H1 (cell line): ENCODE results near the gene OGG1.

Experiments
- EP300 ChIP-seq, 2 experiments: IDR thresholded peaks; 1 replicate in 1 of 2; 2 replicates in 1 of 2; pipeline ENCODE4 v1.6.1; 2011 to 2012; ENCODE audit warnings: low read depth in 2 of 2, low read length in 2 of 2, mild to moderate bottlenecking in 2 of 2, borderline replicate concordance in 1 of 2, inconsistent platforms in 1 of 2, moderate library complexity in 1 of 2
- EZH2 ChIP-seq: fragments of 200-600 bp; sonication (generic); IDR thresholded peaks from 2 replicates; pipeline ENCODE4 v1.7.1; 2012; ENCODE audit warnings: low read depth, mild to moderate bottlenecking, moderate library complexity, low read length, inconsistent platforms; ENCODE audit not compliant: severe bottlenecking
- HDAC2 ChIP-seq, 2 experiments: fragments of 300-600 bp in 1 of 2; sonication (generic) in 1 of 2; IDR thresholded peaks; 2 replicates each; pipeline ENCODE4 v1.6.1; 2011 to 2012; ENCODE audit warnings: low read depth in 2 of 2, low read length in 2 of 2, mild to moderate bottlenecking in 2 of 2, moderate library complexity in 2 of 2, borderline replicate concordance in 1 of 2, inconsistent platforms in 1 of 2
- JUND ChIP-seq: IDR thresholded peaks from 2 replicates; pipeline ENCODE4 v1.6.1; 2011; ENCODE audit warnings: mild to moderate bottlenecking, improper control_type of control experiment, low read length
- SP1 ChIP-seq: IDR thresholded peaks from 2 replicates; pipeline ENCODE4 v1.6.1; 2011; ENCODE audit warnings: low read depth, low read length
- TF ChIP-seq, protein P1 (sequence below), 3 experiments: IDR thresholded peaks; 1 replicate in 2 of 3; 2 replicates in 1 of 3; pipeline versions ENCODE4 v1.5.1 to v1.6.1; 2011; ENCODE audit warnings: low read length in 3 of 3, mild to moderate bottlenecking in 3 of 3, inconsistent platforms in 2 of 3, low read depth in 1 of 3, moderate library complexity in 1 of 3; ENCODE audit not compliant: insufficient read depth in 1 of 3; ENCODE audit errors: control extremely low read depth in 1 of 3
- TF ChIP-seq, protein P2 (sequence below): fragments of 300-600 bp; sonication (generic); IDR thresholded peaks from 2 replicates; pipeline ENCODE4 v1.7.1; 2012; ENCODE audit warnings: low read length, moderate library complexity, mild to moderate bottlenecking, inconsistent platforms; ENCODE audit not compliant: insufficient replicate concordance

DNA sequence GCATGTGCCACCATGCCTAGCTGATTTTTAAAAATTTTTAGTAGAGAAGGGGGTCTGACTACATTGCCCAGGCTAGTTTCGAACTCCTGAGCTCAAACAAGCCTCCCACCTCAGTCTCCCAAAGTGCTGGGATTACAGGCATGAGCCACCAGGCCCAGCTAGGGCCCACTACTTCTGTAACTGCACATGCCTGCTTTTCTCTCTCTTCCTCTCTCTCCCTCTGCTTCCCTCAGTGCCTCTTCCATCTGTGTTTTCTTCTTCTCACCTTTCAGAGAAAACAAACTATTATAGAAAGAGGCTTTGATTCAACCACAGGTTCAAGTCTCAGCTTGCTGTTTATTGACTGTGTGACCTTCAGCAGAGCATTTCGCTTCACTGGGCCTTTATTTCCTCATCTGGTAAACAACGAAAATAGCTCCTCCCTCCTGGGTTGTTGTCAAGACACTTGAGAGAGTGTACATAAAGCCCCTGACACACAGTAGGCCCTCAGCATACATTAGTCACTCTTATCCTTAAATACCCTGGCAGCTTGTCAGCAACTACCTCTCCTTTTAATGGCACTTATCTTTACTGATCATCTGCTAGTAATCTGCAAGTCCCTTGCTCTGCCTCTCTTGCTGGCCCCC lies 32.3 kb downstream of the OGG1 start:
- no peak for TF ChIP-seq EP300 (IDR thresholded peaks at IDR 0.05; ENCODE audit: borderline replicate concordance in 1 of 2, low read depth in 2 of 2, low read length in 2 of 2)
- TF ChIP-seq, protein P1, sequence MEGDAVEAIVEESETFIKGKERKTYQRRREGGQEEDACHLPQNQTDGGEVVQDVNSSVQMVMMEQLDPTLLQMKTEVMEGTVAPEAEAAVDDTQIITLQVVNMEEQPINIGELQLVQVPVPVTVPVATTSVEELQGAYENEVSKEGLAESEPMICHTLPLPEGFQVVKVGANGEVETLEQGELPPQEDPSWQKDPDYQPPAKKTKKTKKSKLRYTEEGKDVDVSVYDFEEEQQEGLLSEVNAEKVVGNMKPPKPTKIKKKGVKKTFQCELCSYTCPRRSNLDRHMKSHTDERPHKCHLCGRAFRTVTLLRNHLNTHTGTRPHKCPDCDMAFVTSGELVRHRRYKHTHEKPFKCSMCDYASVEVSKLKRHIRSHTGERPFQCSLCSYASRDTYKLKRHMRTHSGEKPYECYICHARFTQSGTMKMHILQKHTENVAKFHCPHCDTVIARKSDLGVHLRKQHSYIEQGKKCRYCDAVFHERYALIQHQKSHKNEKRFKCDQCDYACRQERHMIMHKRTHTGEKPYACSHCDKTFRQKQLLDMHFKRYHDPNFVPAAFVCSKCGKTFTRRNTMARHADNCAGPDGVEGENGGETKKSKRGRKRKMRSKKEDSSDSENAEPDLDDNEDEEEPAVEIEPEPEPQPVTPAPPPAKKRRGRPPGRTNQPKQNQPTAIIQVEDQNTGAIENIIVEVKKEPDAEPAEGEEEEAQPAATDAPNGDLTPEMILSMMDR (IDR thresholded peaks at IDR 0.05; ENCODE audit: control extremely low read depth in 1 of 3, insufficient read depth in 1 of 3, low read depth in 1 of 3, low read length in 3 of 3): no peak
- TF ChIP-seq SP1: no peak
- TF ChIP-seq JUND: no peak
- TF ChIP-seq EZH2: no peak
- TF ChIP-seq HDAC2 (IDR thresholded peaks at IDR 0.05; ENCODE audit: borderline replicate concordance in 1 of 2, low read depth in 2 of 2, low read length in 2 of 2): no peak
- TF ChIP-seq, protein P2, sequence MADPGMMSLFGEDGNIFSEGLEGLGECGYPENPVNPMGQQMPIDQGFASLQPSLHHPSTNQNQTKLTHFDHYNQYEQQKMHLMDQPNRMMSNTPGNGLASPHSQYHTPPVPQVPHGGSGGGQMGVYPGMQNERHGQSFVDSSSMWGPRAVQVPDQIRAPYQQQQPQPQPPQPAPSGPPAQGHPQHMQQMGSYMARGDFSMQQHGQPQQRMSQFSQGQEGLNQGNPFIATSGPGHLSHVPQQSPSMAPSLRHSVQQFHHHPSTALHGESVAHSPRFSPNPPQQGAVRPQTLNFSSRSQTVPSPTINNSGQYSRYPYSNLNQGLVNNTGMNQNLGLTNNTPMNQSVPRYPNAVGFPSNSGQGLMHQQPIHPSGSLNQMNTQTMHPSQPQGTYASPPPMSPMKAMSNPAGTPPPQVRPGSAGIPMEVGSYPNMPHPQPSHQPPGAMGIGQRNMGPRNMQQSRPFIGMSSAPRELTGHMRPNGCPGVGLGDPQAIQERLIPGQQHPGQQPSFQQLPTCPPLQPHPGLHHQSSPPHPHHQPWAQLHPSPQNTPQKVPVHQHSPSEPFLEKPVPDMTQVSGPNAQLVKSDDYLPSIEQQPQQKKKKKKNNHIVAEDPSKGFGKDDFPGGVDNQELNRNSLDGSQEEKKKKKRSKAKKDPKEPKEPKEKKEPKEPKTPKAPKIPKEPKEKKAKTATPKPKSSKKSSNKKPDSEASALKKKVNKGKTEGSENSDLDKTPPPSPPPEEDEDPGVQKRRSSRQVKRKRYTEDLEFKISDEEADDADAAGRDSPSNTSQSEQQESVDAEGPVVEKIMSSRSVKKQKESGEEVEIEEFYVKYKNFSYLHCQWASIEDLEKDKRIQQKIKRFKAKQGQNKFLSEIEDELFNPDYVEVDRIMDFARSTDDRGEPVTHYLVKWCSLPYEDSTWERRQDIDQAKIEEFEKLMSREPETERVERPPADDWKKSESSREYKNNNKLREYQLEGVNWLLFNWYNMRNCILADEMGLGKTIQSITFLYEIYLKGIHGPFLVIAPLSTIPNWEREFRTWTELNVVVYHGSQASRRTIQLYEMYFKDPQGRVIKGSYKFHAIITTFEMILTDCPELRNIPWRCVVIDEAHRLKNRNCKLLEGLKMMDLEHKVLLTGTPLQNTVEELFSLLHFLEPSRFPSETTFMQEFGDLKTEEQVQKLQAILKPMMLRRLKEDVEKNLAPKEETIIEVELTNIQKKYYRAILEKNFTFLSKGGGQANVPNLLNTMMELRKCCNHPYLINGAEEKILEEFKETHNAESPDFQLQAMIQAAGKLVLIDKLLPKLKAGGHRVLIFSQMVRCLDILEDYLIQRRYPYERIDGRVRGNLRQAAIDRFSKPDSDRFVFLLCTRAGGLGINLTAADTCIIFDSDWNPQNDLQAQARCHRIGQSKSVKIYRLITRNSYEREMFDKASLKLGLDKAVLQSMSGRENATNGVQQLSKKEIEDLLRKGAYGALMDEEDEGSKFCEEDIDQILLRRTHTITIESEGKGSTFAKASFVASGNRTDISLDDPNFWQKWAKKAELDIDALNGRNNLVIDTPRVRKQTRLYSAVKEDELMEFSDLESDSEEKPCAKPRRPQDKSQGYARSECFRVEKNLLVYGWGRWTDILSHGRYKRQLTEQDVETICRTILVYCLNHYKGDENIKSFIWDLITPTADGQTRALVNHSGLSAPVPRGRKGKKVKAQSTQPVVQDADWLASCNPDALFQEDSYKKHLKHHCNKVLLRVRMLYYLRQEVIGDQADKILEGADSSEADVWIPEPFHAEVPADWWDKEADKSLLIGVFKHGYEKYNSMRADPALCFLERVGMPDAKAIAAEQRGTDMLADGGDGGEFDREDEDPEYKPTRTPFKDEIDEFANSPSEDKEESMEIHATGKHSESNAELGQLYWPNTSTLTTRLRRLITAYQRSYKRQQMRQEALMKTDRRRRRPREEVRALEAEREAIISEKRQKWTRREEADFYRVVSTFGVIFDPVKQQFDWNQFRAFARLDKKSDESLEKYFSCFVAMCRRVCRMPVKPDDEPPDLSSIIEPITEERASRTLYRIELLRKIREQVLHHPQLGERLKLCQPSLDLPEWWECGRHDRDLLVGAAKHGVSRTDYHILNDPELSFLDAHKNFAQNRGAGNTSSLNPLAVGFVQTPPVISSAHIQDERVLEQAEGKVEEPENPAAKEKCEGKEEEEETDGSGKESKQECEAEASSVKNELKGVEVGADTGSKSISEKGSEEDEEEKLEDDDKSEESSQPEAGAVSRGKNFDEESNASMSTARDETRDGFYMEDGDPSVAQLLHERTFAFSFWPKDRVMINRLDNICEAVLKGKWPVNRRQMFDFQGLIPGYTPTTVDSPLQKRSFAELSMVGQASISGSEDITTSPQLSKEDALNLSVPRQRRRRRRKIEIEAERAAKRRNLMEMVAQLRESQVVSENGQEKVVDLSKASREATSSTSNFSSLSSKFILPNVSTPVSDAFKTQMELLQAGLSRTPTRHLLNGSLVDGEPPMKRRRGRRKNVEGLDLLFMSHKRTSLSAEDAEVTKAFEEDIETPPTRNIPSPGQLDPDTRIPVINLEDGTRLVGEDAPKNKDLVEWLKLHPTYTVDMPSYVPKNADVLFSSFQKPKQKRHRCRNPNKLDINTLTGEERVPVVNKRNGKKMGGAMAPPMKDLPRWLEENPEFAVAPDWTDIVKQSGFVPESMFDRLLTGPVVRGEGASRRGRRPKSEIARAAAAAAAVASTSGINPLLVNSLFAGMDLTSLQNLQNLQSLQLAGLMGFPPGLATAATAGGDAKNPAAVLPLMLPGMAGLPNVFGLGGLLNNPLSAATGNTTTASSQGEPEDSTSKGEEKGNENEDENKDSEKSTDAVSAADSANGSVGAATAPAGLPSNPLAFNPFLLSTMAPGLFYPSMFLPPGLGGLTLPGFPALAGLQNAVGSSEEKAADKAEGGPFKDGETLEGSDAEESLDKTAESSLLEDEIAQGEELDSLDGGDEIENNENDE: no peak
